CD14-positive monocyte (primary cell): ENCODE measurements around the gene PAPPA2. TPM values are rescaled to one million over a fixed set of nuclear protein-coding genes. Genes with fewer than 3 reads are reported as not detected.

Experiments used
- DNase-seq, 3 donors: peaks; one replicate each; pipeline ENCODE4 v3.0.0-alpha.2; 2011 to 2022
- H2AFZ ChIP-seq: 2 replicates; pipeline ENCODE4 v1.6.0; 2012; ENCODE audit warnings: mild to moderate bottlenecking, low read depth, low read length, inconsistent platforms; ENCODE audit not compliant: insufficient read depth, poor library complexity, severe bottlenecking
- H3K27ac ChIP-seq, 2 donors: 1 replicate in 1 of 2; 2 replicates in 1 of 2; pipeline ENCODE4 v1.5.1; 2012 to 2013; ENCODE audit warnings: low read length in 2 of 2, control low read depth in 1 of 2, inconsistent platforms in 1 of 2, low read depth in 1 of 2, mild to moderate bottlenecking in 1 of 2
- H3K27me3 ChIP-seq, 2 donors: one replicate each; pipeline versions ENCODE4 v1.6.0 to v1.6.1; 2011 to 2013; ENCODE audit warnings: low read length in 2 of 2; ENCODE audit not compliant: control insufficient read depth in 2 of 2, insufficient read depth in 2 of 2
- H3K36me3 ChIP-seq, 2 donors: replicated peaks in 1 of 2; 1 replicate in 1 of 2; 2 replicates in 1 of 2; pipeline versions ENCODE4 v1.5.1 to v1.6.1; 2012 to 2013; ENCODE audit warnings: low read length in 2 of 2, control low read depth in 1 of 2, inconsistent platforms in 1 of 2, mild to moderate bottlenecking in 1 of 2; ENCODE audit not compliant: insufficient read depth in 2 of 2, control insufficient read depth in 1 of 2
- H3K4me1 ChIP-seq, 2 donors: 1 replicate in 1 of 2; 2 replicates in 1 of 2; pipeline versions ENCODE4 v1.5.1 to v1.6.1; 2012 to 2013; ENCODE audit warnings: low read length in 2 of 2, control low read depth in 1 of 2, inconsistent platforms in 1 of 2, mild to moderate bottlenecking in 1 of 2, moderate library complexity in 1 of 2; ENCODE audit not compliant: insufficient read depth in 2 of 2, control insufficient read depth in 1 of 2
- H3K4me2 ChIP-seq: replicated peaks from 2 replicates; pipeline ENCODE3; 2012; ENCODE audit warnings: low read length, moderate library complexity, mild to moderate bottlenecking; ENCODE audit not compliant: poor library complexity, severe bottlenecking; ENCODE audit errors: extremely low read depth
- H3K4me3 ChIP-seq, 3 experiments: fragments of 200-600 bp in 1 of 3; sonication (generic) in 1 of 3; replicated peaks in 1 of 3; 1 replicate in 2 of 3; 2 replicates in 1 of 3; pipeline ENCODE4 v1.5.1; 2011 to 2013; ENCODE audit warnings: low read length in 3 of 3, mild to moderate bottlenecking in 3 of 3, control low read depth in 2 of 3, low read depth in 2 of 3, inconsistent platforms in 1 of 3, moderate library complexity in 1 of 3
- H3K79me2 ChIP-seq: 2 replicates; pipeline ENCODE4 v1.6.0; 2012; ENCODE audit warnings: mild to moderate bottlenecking, control low read depth, inconsistent platforms, low read length, moderate library complexity; ENCODE audit not compliant: insufficient read depth
- H3K9ac ChIP-seq: 2 replicates; pipeline ENCODE4 v1.6.0; 2017; ENCODE audit warnings: low read length, mild to moderate bottlenecking; ENCODE audit not compliant: insufficient read depth, poor library complexity, severe bottlenecking
- H3K9me3 ChIP-seq, 2 donors: replicated peaks in 1 of 2; 1 replicate in 1 of 2; 2 replicates in 1 of 2; pipeline versions ENCODE4 v1.5.1 to v1.6.1; 2012 to 2013; ENCODE audit warnings: low read length in 2 of 2, control low read depth in 1 of 2; ENCODE audit not compliant: control insufficient read depth in 1 of 2, insufficient read depth in 1 of 2
- H4K20me1 ChIP-seq: 2 replicates; pipeline ENCODE4 v1.6.0; 2012; ENCODE audit warnings: mild to moderate bottlenecking, low read length, control low read depth, moderate library complexity; ENCODE audit not compliant: insufficient read depth
- H3K27ac Mint-ChIP-seq, 7 donors: one replicate each; pipeline ENCODE4 v1.8.0; 2020; ENCODE audit warnings: mild to moderate bottlenecking in 7 of 7, mixed read lengths in 7 of 7, moderate library complexity in 6 of 7, inconsistent platforms in 2 of 7
- H3K27me3 Mint-ChIP-seq, 3 donors: one replicate each; pipeline ENCODE4 v1.8.0; 2021 to 2022; ENCODE audit warnings: low read depth in 3 of 3, mild to moderate bottlenecking in 3 of 3, mixed read lengths in 3 of 3, moderate library complexity in 3 of 3, inconsistent platforms in 1 of 3
- H3K36me3 Mint-ChIP-seq, 2 donors: one replicate each; pipeline ENCODE4 v1.8.0; 2020; ENCODE audit warnings: mixed read lengths in 2 of 2, inconsistent platforms in 1 of 2, mild to moderate bottlenecking in 1 of 2
- H3K4me1 Mint-ChIP-seq: one replicate; pipeline ENCODE4 v1.8.0; 2020; ENCODE audit warnings: mild to moderate bottlenecking, mixed read lengths
- H3K4me3 Mint-ChIP-seq, 2 donors: one replicate each; pipeline ENCODE4 v1.8.0; 2020; ENCODE audit warnings: mild to moderate bottlenecking in 2 of 2, mixed read lengths in 2 of 2, moderate library complexity in 1 of 2
- H3K9me3 Mint-ChIP-seq, 7 donors: one replicate each; pipeline ENCODE4 v1.8.0; 2020 to 2022; ENCODE audit warnings: mixed read lengths in 7 of 7, mild to moderate bottlenecking in 6 of 7, moderate library complexity in 6 of 7, inconsistent platforms in 2 of 7
- CTCF ChIP-seq: fragments of 200-600 bp; IDR thresholded peaks from one replicate; pipeline ENCODE4 v1.8.0; 2022; ENCODE audit warnings: antibody characterized with exemption, mild to moderate bottlenecking
- WGBS: methylation state at CpG from one replicate; pipeline ENCODE4 v1.1.5; 2013; ENCODE audit warnings: missing lambda C conversion rate; ENCODE audit not compliant: insufficient coverage; 5-methylcytosine and 5-hydroxymethylcytosine counted together
- intact Hi-C, 2 donors: fragments of 100-400 bp; cut with micrococcal nuclease; formaldehyde crosslinking; loops; one replicate each; pipeline versions ENCODE4 v1.15.0 to v1.15.1; 2023
- polyA plus RNA-seq, 3 donors: library from polyadenylated mRNA; depleted of rRNA in 1 of 3; unstranded in 2 of 3; stranded (reverse) in 1 of 3; fragments of 300-500 nt in 2 of 3; fragments of >200 nt in 1 of 3; fragmentation: Illumina TruSeq in 2 of 3; gene quantifications; 1 replicate in 2 of 3; 2 replicates in 1 of 3; pipeline ENCODE4 v1.2.3, GENCODE V29; 2012 to 2021

The PAPPA2 gene
- polyA plus RNA-seq, 3 donors, result not detected

DNA sequence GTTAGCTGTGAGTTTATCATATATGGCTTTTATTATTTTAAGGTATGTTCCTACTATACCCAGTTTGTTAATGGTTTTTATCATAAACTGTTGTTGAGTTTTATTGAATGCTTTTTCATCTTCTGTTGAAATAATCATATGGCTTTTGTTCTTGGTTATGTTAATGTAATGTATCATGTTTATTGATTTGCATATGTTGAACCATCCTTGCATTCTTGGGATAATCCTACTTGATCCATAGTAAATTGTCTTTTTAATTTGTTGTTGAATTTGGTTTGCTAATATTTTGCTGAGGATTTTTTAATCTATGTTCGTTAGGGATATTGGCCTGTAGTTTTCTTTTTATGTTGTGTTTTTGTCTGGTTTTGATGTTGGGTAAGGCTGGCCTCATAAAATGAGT is 185.6 kb downstream of the PAPPA2 start:
- TF ChIP-seq CTCF, result no peak
- Mint-ChIP-seq H3K27ac (no peak overlapping the region), H3K27me3 (no peaks in the 10 kb centered on the region), H3K36me3 (no peaks in the 10 kb centered on the region), H3K9me3 (peaks cover 5 to 16% (median 10%) of the 10 kb centered on the region in 7 donors), H3K4me1 (no peaks in the 10 kb centered on the region), H3K4me3 (no peak overlapping the region)
- Histone ChIP-seq H3K4me2 (no peak overlapping the region), H3K27me3 (no peaks in the 10 kb centered on the region), H3K4me3 (no peak overlapping the region), H2AFZ (no peak overlapping the region), H3K4me1 (no peaks in the 10 kb centered on the region), H3K27ac (no peak overlapping the region), H3K79me2 (no peaks in the 10 kb centered on the region), H3K9ac (no peak overlapping the region), H3K36me3 (no peaks in the 10 kb centered on the region), H3K9me3 (peaks cover 0 to 5% of the 10 kb centered on the region in 2 donors), H4K20me1 (no peaks in the 10 kb centered on the region)
- intact Hi-C loops, result no loop called here
- no peak for DNase-seq
- no CpG with 5 or more reads among the region's 1 CpG for WGBS

GRCh38 chr1:176656257-176656995 is 193.5 kb downstream of the PAPPA2 start:
- Histone ChIP-seq H3K4me1 (no peaks in the 10 kb centered on the region), H3K9me3 (peaks cover 5 to 6% of the 10 kb centered on the region in 2 donors), H3K79me2 (no peaks in the 10 kb centered on the region), H3K36me3 (no peaks in the 10 kb centered on the region), H2AFZ (no peak overlapping the region), H4K20me1 (no peaks in the 10 kb centered on the region), H3K9ac (no peak overlapping the region), H3K4me2 (no peak overlapping the region), H3K27me3 (no peaks in the 10 kb centered on the region), H3K4me3 (no peak overlapping the region), H3K27ac (no peak overlapping the region)
- peaks cover 2 to 9% (median 4%) of the 10 kb centered on the region in 7 donors for H3K9me3 Mint-ChIP-seq
- H3K4me3 Mint-ChIP-seq, result no peak overlapping the region
- no peak overlapping the region for H3K27ac Mint-ChIP-seq
- H3K36me3 Mint-ChIP-seq, result no peaks in the 10 kb centered on the region
- H3K27me3 Mint-ChIP-seq, result peaks cover 0 to 3% (median 0%) of the 10 kb centered on the region in 3 donors
- intact Hi-C loops, result no loop called here
- whole genome bisulfite sequencing, result 83% methylated on average over 1 of the region's 3 CpGs
- no peaks in the 10 kb centered on the region for H3K4me1 Mint-ChIP-seq
- no peak for TF ChIP-seq CTCF
- DNase-seq, result no peak
